NCI-H2107 (cell line): ENCODE data around the gene LRRC8A.
"Not testable (repeated sequence)": the region's sequence is repeated elsewhere in the genome, so short reads cannot be mapped to it uniquely, and the experiment has no call there.

Experiments
- DNase-seq: peaks from one replicate; lab custom pipeline; 2025; lab: John Stamatoyannopoulos, UW

LRRC8A gene

GRCh38 chr9:128921881-128922763 is 40.2 kb downstream of the LRRC8A start:
- DNase-seq: no peak

- DNase-seq: no peak
Observed at GRCh38 chr9:128923493-128923883, 41.6 kb downstream of the LRRC8A start.

GRCh38 chr9:128927731-128928411 is 45.9 kb downstream of the LRRC8A start:
- peak; percentile 12 for DNase-seq

- DNase-seq: no peak
Observed at GRCh38 chr9:128928624-128929023, 46.7 kb downstream of the LRRC8A start.

GRCh38 chr9:128929560-128929959 is 47.6 kb downstream of the LRRC8A start:
- DNase-seq: no peak

GRCh38 chr9:128933731-128934130 is 51.8 kb downstream of the LRRC8A start:
- DNase-seq: no peak

GRCh38 chr9:128936171-128936865 is 54.4 kb downstream of the LRRC8A start:
- no peak for DNase-seq

- DNase-seq: no peak
Observed at GRCh38 chr9:128937310-128938165, 55.6 kb downstream of the LRRC8A start.

GRCh38 chr9:128940271-128940921 is 58.5 kb downstream of the LRRC8A start:
- no peak for DNase-seq

- DNase-seq: no peak
Observed at GRCh38 chr9:128940946-128941755, 59.2 kb downstream of the LRRC8A start.

GRCh38 chr9:128943832-128944620 is 62.1 kb downstream of the LRRC8A start:
- DNase-seq: no peak

- not testable (repeated sequence) for DNase-seq
Observed at GRCh38 chr9:128944966-128945365, 63.0 kb downstream of the LRRC8A start.

- no peak for DNase-seq
Observed at GRCh38 chr9:128945798-128946501, 64.0 kb downstream of the LRRC8A start.

- DNase-seq: no peak
Observed at GRCh38 chr9:128946571-128947276, 64.8 kb downstream of the LRRC8A start.

- DNase-seq: no peak
Observed at GRCh38 chr9:128947277-128947526, 65.3 kb downstream of the LRRC8A start.

- peak; percentile 90 for DNase-seq
Observed at GRCh38 chr9:128947527-128948301, 65.8 kb downstream of the LRRC8A start, which contains the start of the genes DOLK and NUP188. DOLK (minus strand) TSS chr9:128947603; CDS start chr9:128947303, 300 bp downstream. NUP188 (plus strand) TSS chr9:128947699; CDS start chr9:128947720, 21 bp downstream.

GRCh38 chr9:128961403-128961802 is 79.5 kb downstream of the LRRC8A start:
- not testable (repeated sequence) for DNase-seq
